PFSK-1 (cell line): ENCODE results near the gene TMEM242.

ENCODE experiments used
- FOXP2 ChIP-seq: optimal IDR thresholded peaks from 2 replicates; pipeline ENCODE3; 2011; ENCODE audit warnings: borderline replicate concordance, control low read depth, inconsistent platforms; ENCODE audit not compliant: insufficient read depth; ENCODE audit errors: extremely low read length, extremely low read depth
- POLR2AphosphoS5 ChIP-seq: IDR thresholded peaks from 2 replicates; pipeline ENCODE4 v1.6.1; 2012; ENCODE audit warnings: low read depth, mild to moderate bottlenecking, control low read depth, low read length, moderate library complexity
- REST ChIP-seq, 2 experiments: IDR thresholded peaks; 2 replicates each; pipeline versions ENCODE4 v1.6.1 to v1.8.0; 2011 to 2012; ENCODE audit warnings: low read depth in 2 of 2, low read length in 2 of 2, control low read depth in 1 of 2, inconsistent platforms in 1 of 2, mild to moderate bottlenecking in 1 of 2, moderate library complexity in 1 of 2; ENCODE audit not compliant: insufficient read depth in 1 of 2
- SIN3A ChIP-seq: IDR thresholded peaks from 2 replicates; pipeline ENCODE4 v1.6.1; 2012; ENCODE audit warnings: mild to moderate bottlenecking, low read length, moderate library complexity, borderline replicate concordance; ENCODE audit not compliant: insufficient read depth
- TAF1 ChIP-seq: IDR thresholded peaks from 2 replicates; pipeline ENCODE4 v1.6.1; 2012; ENCODE audit warnings: low read length, control low read depth, borderline replicate concordance; ENCODE audit not compliant: insufficient read depth

The TMEM242 gene

GRCh38 chr6:157325069-157325805, 1.9 kb upstream of the TMEM242 start:
- TF ChIP-seq FOXP2, result no peak
- no peak for TF ChIP-seq POLR2AphosphoS5
- no peak for TF ChIP-seq REST (IDR thresholded peaks at IDR 0.05; ENCODE audit: insufficient read depth in 1 of 2, low read depth in 2 of 2, low read length in 2 of 2)
- no peak for TF ChIP-seq SIN3A
- TF ChIP-seq TAF1, result no peak

GRCh38 chr6:157323966-157324300, 614 bp upstream of the TMEM242 start:
- TF ChIP-seq SIN3A, result no peak
- no peak for TF ChIP-seq POLR2AphosphoS5
- no peak for TF ChIP-seq REST (IDR thresholded peaks at IDR 0.05; ENCODE audit: insufficient read depth in 1 of 2, low read depth in 2 of 2, low read length in 2 of 2)
- TF ChIP-seq FOXP2, result no peak
- no peak for TF ChIP-seq TAF1

- TF ChIP-seq FOXP2 (no peak), SIN3A (no peak)
Observed at GRCh38 chr6:157322792-157323254, 496 bp downstream of the TMEM242 start.

GRCh38 chr6:157316871-157317814, 6.2 kb downstream of the TMEM242 start:
- TF ChIP-seq TAF1, result no peak
- no peak for TF ChIP-seq SIN3A
- no peak for TF ChIP-seq POLR2AphosphoS5
- TF ChIP-seq REST (IDR thresholded peaks at IDR 0.05; ENCODE audit: insufficient read depth in 1 of 2, low read depth in 2 of 2, low read length in 2 of 2), result no peak
- no peak for TF ChIP-seq FOXP2

- TF ChIP-seq POLR2AphosphoS5 (no peak), TAF1 (no peak), SIN3A (no peak), REST (IDR thresholded peaks at IDR 0.05; ENCODE audit: insufficient read depth in 1 of 2, low read depth in 2 of 2, low read length in 2 of 2) (no peak), FOXP2 (no peak)
Observed at GRCh38 chr6:157314705-157315321, 8.5 kb downstream of the TMEM242 start.
